ENCODE results near the gene CEBPZOS. TPM values are rescaled to one million over a fixed set of nuclear protein-coding genes. Genes with fewer than 3 reads are reported as not detected.
A peak's percentile ranks its signal among the peaks of the same experiment; 100 is the strongest.
"Not testable (repeated sequence)": the region's sequence is repeated elsewhere in the genome, so short reads cannot be mapped to it uniquely, and the experiment has no call there.

The CEBPZOS gene
- total and polyA plus RNA-seq, 7 experiments from 2014 or later, result 26.9 to 58.8 (median 40.7) TPM

DNA sequence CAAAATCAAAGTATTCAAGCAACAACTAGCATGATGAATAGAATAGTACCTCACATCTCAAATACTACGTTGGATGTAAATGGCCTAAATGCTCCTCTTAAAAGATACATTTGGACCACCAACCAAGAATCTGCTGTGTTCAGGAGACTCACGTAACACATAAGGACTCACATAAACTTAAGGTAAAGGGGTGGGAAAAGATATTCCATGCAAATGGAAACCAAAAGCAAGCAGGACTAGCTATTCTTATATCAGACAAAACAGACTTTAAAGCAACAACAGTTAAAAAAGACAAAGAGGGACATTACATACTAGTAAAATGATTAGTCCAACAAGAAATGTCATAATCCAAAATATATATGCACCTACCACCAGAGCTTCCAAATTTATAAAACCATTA lies 10.5 kb downstream of the CEBPZOS start:
- POLR2A ChIA-PET, result interaction anchor here (0.8 to 1.1 kb wide), 2 partner anchors 11 to 22 kb away, joined by 4 read pairs; no protein-coding TSS in a partner anchor
- CTCF ChIA-PET; H3K4me3 ChIP-seq (ENCODE audit: low read length); H3K27me3 ChIP-seq (ENCODE audit: control insufficient read depth in 2 of 2, insufficient read depth in 2 of 2, low read length in 2 of 2); H3K27ac ChIP-seq (ENCODE audit: low read depth, low read length); H3K27me3 Mint-ChIP-seq; ATAC-seq; H3K4me1 ChIP-seq (ENCODE audit: control insufficient read depth in 2 of 2, insufficient read depth in 2 of 2, low read length in 2 of 2); DNase-seq; intact Hi-C loops (cut with micrococcal nuclease): not testable (repeated sequence)
- Mint-ChIP-seq H3K4me1 (peaks cover 12 to 35% (median 24%) of the 10 kb centered on the region in 7 donors), H3K27ac (peak overlapping the region in 1 of 9 donors; percentile 19), H3K4me3 (peak overlapping the region in 1 of 10 donors; percentile 27), H3K9me3 (peaks cover 16 to 80% (median 49%) of the 10 kb centered on the region in 11 donors), H3K36me3 (peaks cover 47 to 98% (median 92%) of the 10 kb centered on the region in 5 donors)
- Histone ChIP-seq H3K36me3 (ENCODE audit: control insufficient read depth in 2 of 3, insufficient read depth in 3 of 3, low read length in 3 of 3) (peaks cover 18 to 81% (median 31%) of the 10 kb centered on the region in 3 experiments), H3K9me3 (ENCODE audit: control insufficient read depth in 2 of 3, low read length in 3 of 3) (peaks cover 0 to 38% (median 0%) of the 10 kb centered on the region in 3 experiments)

DNA sequence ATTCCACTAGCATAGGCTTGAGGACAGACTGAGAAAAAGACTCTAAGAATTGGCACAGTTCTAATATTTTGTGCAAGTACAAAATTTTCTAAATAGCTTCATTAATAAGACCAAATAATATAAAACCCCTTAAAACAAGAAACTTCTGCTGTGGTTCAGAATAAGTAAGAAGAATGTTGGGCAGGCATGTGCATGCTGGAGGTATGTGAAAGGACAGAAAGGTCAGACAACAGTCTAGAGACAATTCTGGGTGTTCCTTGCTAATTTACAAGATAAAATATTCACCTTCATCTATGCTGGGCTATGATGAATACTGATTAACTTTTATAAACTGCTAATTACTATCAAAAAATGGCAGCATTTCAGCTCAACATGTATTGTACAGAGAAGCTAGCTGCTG lies 14.9 kb downstream of the CEBPZOS start:
- CTCF ChIA-PET, result interaction anchor here (0.6 kb wide), 1 partner anchor 231 kb away, joined by 3 read pairs; no protein-coding TSS in a partner anchor
- peaks cover 21 to 78% (median 41%) of the 10 kb centered on the region in 3 experiments for H3K36me3 ChIP-seq (ENCODE audit: control insufficient read depth in 2 of 3, insufficient read depth in 3 of 3, low read length in 3 of 3)
- POLR2A ChIA-PET, result no interaction called here

DNA sequence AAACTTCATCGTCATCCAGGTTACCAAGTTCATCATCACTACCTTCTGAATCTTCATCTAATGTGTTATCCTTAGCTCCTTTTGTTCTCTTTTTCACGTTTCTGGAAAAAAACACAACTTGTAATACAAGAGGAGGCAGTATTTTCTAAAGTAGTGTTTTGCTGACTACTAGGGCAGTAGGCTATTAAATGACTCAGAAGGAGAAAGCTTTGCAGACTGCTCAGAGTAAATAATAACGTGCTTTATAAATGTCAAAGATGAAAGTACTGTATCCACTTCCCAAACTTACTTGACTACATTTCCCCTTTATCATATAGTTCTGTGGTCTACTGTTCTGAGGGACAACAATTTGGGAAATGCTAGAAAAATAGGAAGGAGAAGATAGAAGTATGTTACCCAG lies 15.6 kb downstream of the CEBPZOS start:
- Mint-ChIP-seq H3K27me3 (no peaks in the 10 kb centered on the region), H3K4me3 (peak overlapping the region in 1 of 10 donors; percentile 5), H3K27ac (peak overlapping the region in 5 of 9 donors; percentile 1 to 61 (median 13)), H3K9me3 (peaks cover 9 to 43% (median 30%) of the 10 kb centered on the region in 11 donors), H3K36me3 (peaks cover 36 to 78% (median 67%) of the 10 kb centered on the region in 5 donors), H3K4me1 (peaks cover 12 to 20% (median 16%) of the 10 kb centered on the region in 7 donors)
- Histone ChIP-seq H3K4me1 (ENCODE audit: control insufficient read depth in 2 of 2, insufficient read depth in 2 of 2, low read length in 2 of 2) (no peaks in the 10 kb centered on the region), H3K27ac (ENCODE audit: low read depth, low read length) (no peak overlapping the region), H3K36me3 (ENCODE audit: control insufficient read depth in 2 of 3, insufficient read depth in 3 of 3, low read length in 3 of 3) (peaks cover 24 to 78% (median 46%) of the 10 kb centered on the region in 3 experiments), H3K9me3 (ENCODE audit: control insufficient read depth in 2 of 3, low read length in 3 of 3) (peaks cover 0 to 22% (median 0%) of the 10 kb centered on the region in 3 experiments), H3K4me3 (ENCODE audit: low read length) (no peak overlapping the region), H3K27me3 (ENCODE audit: control insufficient read depth in 2 of 2, insufficient read depth in 2 of 2, low read length in 2 of 2) (no peaks in the 10 kb centered on the region)
- POLR2A ChIA-PET, result no interaction called here
- ATAC-seq, result no peak
- CTCF ChIA-PET, result interaction anchor here (0.6 kb wide), 1 partner anchor 232 kb away, joined by 3 read pairs; no protein-coding TSS in a partner anchor
- no peak for DNase-seq
- intact Hi-C loops (cut with micrococcal nuclease), result no loop called here

More for the DNA sequence above, 14.9 kb downstream of the CEBPZOS start:
- Mint-ChIP-seq H3K36me3 (peaks cover 40 to 81% (median 71%) of the 10 kb centered on the region in 5 donors), H3K4me3 (no peak overlapping the region), H3K27me3 (no peaks in the 10 kb centered on the region), H3K9me3 (peaks cover 12 to 50% (median 34%) of the 10 kb centered on the region in 11 donors), H3K27ac (peak overlapping the region in 4 of 9 donors; percentile 1 to 61 (median 34)), H3K4me1 (peaks cover 6 to 22% (median 19%) of the 10 kb centered on the region in 7 donors)
- Histone ChIP-seq H3K4me3 (ENCODE audit: low read length) (no peak overlapping the region), H3K4me1 (ENCODE audit: control insufficient read depth in 2 of 2, insufficient read depth in 2 of 2, low read length in 2 of 2) (no peaks in the 10 kb centered on the region), H3K27me3 (ENCODE audit: control insufficient read depth in 2 of 2, insufficient read depth in 2 of 2, low read length in 2 of 2) (no peaks in the 10 kb centered on the region), H3K27ac (ENCODE audit: low read depth, low read length) (no peak overlapping the region), H3K9me3 (ENCODE audit: control insufficient read depth in 2 of 3, low read length in 3 of 3) (peaks cover 0 to 29% (median 0%) of the 10 kb centered on the region in 3 experiments)
- no peak for DNase-seq
- no peak for ATAC-seq
- intact Hi-C loops (cut with micrococcal nuclease), result no loop called here

DNA sequence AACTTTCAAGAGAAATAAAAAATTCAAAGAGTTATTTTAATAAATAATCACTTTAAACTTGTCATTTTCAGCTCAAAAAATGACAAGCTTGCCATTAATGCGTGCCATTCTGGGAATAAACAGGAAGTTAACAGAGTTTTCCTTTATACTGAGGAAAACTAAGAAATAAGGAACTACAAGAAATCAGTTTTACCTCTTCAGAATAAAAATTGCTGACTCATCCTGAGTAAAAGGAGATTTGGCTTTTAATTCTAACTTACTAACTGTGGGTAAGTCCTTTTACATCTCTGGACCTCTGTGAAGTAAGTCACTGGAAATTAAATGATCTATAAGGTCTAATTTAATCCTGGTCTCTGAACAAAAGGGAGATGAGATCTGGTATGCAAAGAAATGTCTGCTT lies 19.0 kb downstream of the CEBPZOS start:
- POLR2A ChIA-PET, result interaction anchor here (0.6 to 1.5 kb wide), 4 partner anchors 15 to 61 kb away, joined by 3 to 9 read pairs (median 4); no protein-coding TSS in a partner anchor
- Mint-ChIP-seq H3K4me1 (peaks cover 0 to 11% (median 6%) of the 10 kb centered on the region in 7 donors), H3K9me3 (peaks cover 0 to 10% (median 2%) of the 10 kb centered on the region in 11 donors), H3K27ac (peak overlapping the region in 4 of 9 donors; percentile 6 to 65 (median 17)), H3K27me3 (no peaks in the 10 kb centered on the region), H3K4me3 (no peak overlapping the region), H3K36me3 (peaks cover 9 to 50% (median 38%) of the 10 kb centered on the region in 5 donors)
- Histone ChIP-seq H3K4me3 (ENCODE audit: low read length) (no peak overlapping the region), H3K36me3 (ENCODE audit: control insufficient read depth in 2 of 3, insufficient read depth in 3 of 3, low read length in 3 of 3) (peaks cover 19 to 63% (median 30%) of the 10 kb centered on the region in 3 experiments), H3K27me3 (ENCODE audit: control insufficient read depth in 2 of 2, insufficient read depth in 2 of 2, low read length in 2 of 2) (no peaks in the 10 kb centered on the region), H3K27ac (ENCODE audit: low read depth, low read length) (no peak overlapping the region), H3K9me3 (ENCODE audit: control insufficient read depth in 2 of 3, low read length in 3 of 3) (no peaks in the 10 kb centered on the region), H3K4me1 (ENCODE audit: control insufficient read depth in 2 of 2, insufficient read depth in 2 of 2, low read length in 2 of 2) (no peaks in the 10 kb centered on the region)
- intact Hi-C loops (cut with micrococcal nuclease), result no loop called here
- ATAC-seq (no peak), DNase-seq (no peak)
- CTCF ChIA-PET, result no interaction called here

DNA sequence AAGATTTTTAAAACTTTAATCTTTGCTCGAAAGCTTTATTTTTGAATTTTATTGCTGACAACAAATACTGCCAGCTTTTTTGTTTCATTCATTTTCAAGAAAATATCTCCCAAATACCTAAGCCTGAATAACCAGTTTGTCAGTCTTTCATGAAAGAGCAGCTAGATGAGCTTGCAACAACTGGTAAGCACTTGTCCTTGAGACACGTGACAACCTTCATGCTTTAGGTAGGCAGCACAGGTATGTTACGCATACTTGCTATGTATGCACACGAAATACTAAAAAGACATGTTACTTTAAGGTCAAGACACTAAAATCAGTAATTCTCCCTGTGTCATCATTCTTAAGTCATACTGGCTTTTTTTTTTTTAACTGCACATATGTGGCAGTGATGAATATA lies 22.8 kb downstream of the CEBPZOS start:
- H3K27ac Mint-ChIP-seq, result no peak overlapping the region
- Histone ChIP-seq H3K36me3 (ENCODE audit: control insufficient read depth in 2 of 3, insufficient read depth in 3 of 3, low read length in 3 of 3) (peaks cover 7 to 47% (median 16%) of the 10 kb centered on the region in 3 experiments), H3K4me3 (ENCODE audit: low read length) (no peak overlapping the region), H3K9me3 (ENCODE audit: control insufficient read depth in 2 of 3, low read length in 3 of 3) (no peaks in the 10 kb centered on the region), H3K4me1 (ENCODE audit: control insufficient read depth in 2 of 2, insufficient read depth in 2 of 2, low read length in 2 of 2) (no peaks in the 10 kb centered on the region), H3K27me3 (ENCODE audit: control insufficient read depth in 2 of 2, insufficient read depth in 2 of 2, low read length in 2 of 2) (no peaks in the 10 kb centered on the region), H3K27ac (ENCODE audit: low read depth, low read length) (no peak overlapping the region)
- peaks cover 14 to 34% (median 25%) of the 10 kb centered on the region in 7 donors for H3K4me1 Mint-ChIP-seq
- H3K36me3 Mint-ChIP-seq, result peaks cover 3 to 47% (median 32%) of the 10 kb centered on the region in 5 donors
- ATAC-seq (no peak), DNase-seq (no peak)
- no peaks in the 10 kb centered on the region for H3K27me3 Mint-ChIP-seq
- CTCF ChIA-PET, result interaction anchor here (0.6 kb wide), 1 partner anchor 53 kb away, joined by 3 read pairs; no protein-coding TSS in a partner anchor
- no peak overlapping the region for H3K4me3 Mint-ChIP-seq
- POLR2A ChIA-PET, result interaction anchor here (1.3 kb wide), 1 partner anchor 10 kb away, joined by 4 read pairs; no protein-coding TSS in a partner anchor
- intact Hi-C loops (cut with micrococcal nuclease), result no loop called here
- no peaks in the 10 kb centered on the region for H3K9me3 Mint-ChIP-seq

DNA sequence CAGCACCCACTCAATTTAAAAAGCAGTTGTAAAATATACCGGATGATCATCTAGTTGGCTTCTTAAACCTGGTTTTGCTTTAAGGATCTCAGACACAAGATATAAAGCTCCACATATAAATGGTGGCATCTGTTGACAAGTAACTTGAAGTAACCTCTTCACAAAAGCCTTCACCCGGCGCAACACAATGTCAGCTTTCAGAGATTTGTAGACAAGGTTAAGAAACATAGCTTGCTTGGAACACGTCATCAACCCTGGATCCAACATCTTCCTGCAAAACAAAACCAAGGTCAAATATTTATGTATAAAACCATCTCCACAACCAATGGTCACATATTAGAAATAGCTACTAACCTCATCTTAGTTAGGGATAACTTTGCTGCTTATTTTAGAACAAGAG lies 26.8 kb downstream of the CEBPZOS start:
- intact Hi-C loops (cut with micrococcal nuclease), result no loop called here
- POLR2A ChIA-PET, result no interaction called here
- Mint-ChIP-seq H3K27me3 (no peaks in the 10 kb centered on the region), H3K9me3 (peaks cover 0 to 1% (median 0%) of the 10 kb centered on the region in 11 donors), H3K27ac (peak overlapping the region in 4 of 9 donors; percentile 28 to 72 (median 50)), H3K4me3 (peak overlapping the region in 3 of 10 donors; percentile 6 to 25 (median 14)), H3K4me1 (peaks cover 33 to 62% (median 55%) of the 10 kb centered on the region in 7 donors), H3K36me3 (peaks cover 7 to 58% (median 37%) of the 10 kb centered on the region in 5 donors)
- CTCF ChIA-PET, result interaction anchor here (0.6 to 1.4 kb wide), 3 partner anchors 8 to 429 kb away, joined by 3 to 5 read pairs (median 3); partner anchors contain the start of genes CEBPZ and NDUFAF7
- Histone ChIP-seq H3K27ac (ENCODE audit: low read depth, low read length) (no peak overlapping the region), H3K9me3 (ENCODE audit: control insufficient read depth in 2 of 3, low read length in 3 of 3) (no peaks in the 10 kb centered on the region), H3K4me3 (ENCODE audit: low read length) (no peak overlapping the region), H3K4me1 (ENCODE audit: control insufficient read depth in 2 of 2, insufficient read depth in 2 of 2, low read length in 2 of 2) (peaks cover 4 to 15% of the 10 kb centered on the region in 2 donors), H3K36me3 (ENCODE audit: control insufficient read depth in 2 of 3, insufficient read depth in 3 of 3, low read length in 3 of 3) (peaks cover 0 to 41% (median 15%) of the 10 kb centered on the region in 3 experiments), H3K27me3 (ENCODE audit: control insufficient read depth in 2 of 2, insufficient read depth in 2 of 2, low read length in 2 of 2) (no peaks in the 10 kb centered on the region)
- ATAC-seq, result no peak
- no peak for DNase-seq
